ENCODE data around the gene COLEC11. TPM values are rescaled to one million over a fixed set of nuclear protein-coding genes. Genes with fewer than 3 reads are reported as not detected.

COLEC11 gene
- total and polyA plus RNA-seq, 2 of the 13 experiments (the other 11 are each of a cell fraction or from before 2014, with no cell fraction given) = 1.5 to 3.0 TPM

- TF ChIP-seq, protein P1, sequence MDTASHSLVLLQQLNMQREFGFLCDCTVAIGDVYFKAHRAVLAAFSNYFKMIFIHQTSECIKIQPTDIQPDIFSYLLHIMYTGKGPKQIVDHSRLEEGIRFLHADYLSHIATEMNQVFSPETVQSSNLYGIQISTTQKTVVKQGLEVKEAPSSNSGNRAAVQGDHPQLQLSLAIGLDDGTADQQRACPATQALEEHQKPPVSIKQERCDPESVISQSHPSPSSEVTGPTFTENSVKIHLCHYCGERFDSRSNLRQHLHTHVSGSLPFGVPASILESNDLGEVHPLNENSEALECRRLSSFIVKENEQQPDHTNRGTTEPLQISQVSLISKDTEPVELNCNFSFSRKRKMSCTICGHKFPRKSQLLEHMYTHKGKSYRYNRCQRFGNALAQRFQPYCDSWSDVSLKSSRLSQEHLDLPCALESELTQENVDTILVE (CRISPR knock-in tag; IDR thresholded peaks at IDR 0.05) = no peak; the same call in 1 of the 2 replicates
- no peak for TF ChIP-seq CC2D1A (CRISPR knock-in tag; IDR thresholded peaks at IDR 0.05)
- no peak for TF ChIP-seq ZNF800 (CRISPR knock-in tag; IDR thresholded peaks at IDR 0.05)
- TF ChIP-seq FOXA3 (CRISPR knock-in tag; IDR thresholded peaks at IDR 0.05) = peak; percentile 30
- TF ChIP-seq GLI4 (CRISPR knock-in tag; IDR thresholded peaks at IDR 0.05; ENCODE audit: borderline replicate concordance) = no peak
- no peak for TF ChIP-seq ZNF777 (CRISPR knock-in tag; IDR thresholded peaks at IDR 0.05)
- TF ChIP-seq ZNF563 (CRISPR knock-in tag; IDR thresholded peaks at IDR 0.05) = no peak
- TF ChIP-seq PATZ1 (CRISPR knock-in tag; IDR thresholded peaks at IDR 0.05) = peak; percentile 55; the same call in 1 of the 2 replicates
- TF ChIP-seq ZC3H13 (CRISPR knock-in tag; IDR thresholded peaks at IDR 0.05) = no peak
- no peak for TF ChIP-seq HES4 (CRISPR knock-in tag; IDR thresholded peaks at IDR 0.05; ENCODE audit: borderline replicate concordance)
- peak; percentile 86 for TF ChIP-seq MAZ (IDR thresholded peaks at IDR 0.05; ENCODE audit: borderline replicate concordance, low read depth, low read length)
- TF ChIP-seq MAZ (CRISPR knock-in tag; IDR thresholded peaks at IDR 0.05; ENCODE audit: low read depth) = no peak; the same call in 1 of the 2 replicates
- no peak for TF ChIP-seq HIC2 (CRISPR knock-in tag; IDR thresholded peaks at IDR 0.05; ENCODE audit: low read depth)
- peak; percentile 95 for TF ChIP-seq ZFY (CRISPR knock-in tag; IDR thresholded peaks at IDR 0.05)
- no peak for TF ChIP-seq FOXO4 (CRISPR knock-in tag; conservative IDR thresholded peaks at IDR 0.05)
- TF ChIP-seq ZNF530 (CRISPR knock-in tag; IDR thresholded peaks at IDR 0.05; ENCODE audit: low read depth) = no peak
- no peak for TF ChIP-seq ZNF792 (CRISPR knock-in tag; IDR thresholded peaks at IDR 0.05)
- TF ChIP-seq ZNF788 (CRISPR knock-in tag; IDR thresholded peaks at IDR 0.05; ENCODE audit: borderline replicate concordance) = no peak; the same call in 1 of the 2 replicates
- no peak for TF ChIP-seq NPAS2 (CRISPR knock-in tag; IDR thresholded peaks at IDR 0.05; ENCODE audit: borderline replicate concordance)
Measured at GRCh38 chr2:3604991-3605961, 10.4 kb downstream of the COLEC11 start (continued).
